Mesendoderm (in vitro differentiated cells): ENCODE results near the gene HBM.
"Not testable (repeated sequence)": the region's sequence is repeated elsewhere in the genome, so short reads cannot be mapped to it uniquely, and the experiment has no call there.

Experiments
- DNase-seq: peaks from one replicate; pipeline ENCODE4 v3.0.0; 2013
- H2AK5ac ChIP-seq: 2 replicates; pipeline ENCODE4 v1.6.1; 2013; ENCODE audit warnings: low read length, inconsistent platforms
- H2BK120ac ChIP-seq: 2 replicates; pipeline ENCODE4 v1.6.1; 2013; ENCODE audit warnings: low read depth, mild to moderate bottlenecking, low read length, moderate library complexity, mixed read lengths
- H2BK15ac ChIP-seq: replicated peaks from 2 replicates; pipeline ENCODE4 v1.6.1; 2013; ENCODE audit warnings: low read depth, mild to moderate bottlenecking, moderate library complexity
- H2BK5ac ChIP-seq: 2 replicates; pipeline ENCODE4 v1.6.1; 2013; ENCODE audit warnings: low read length, inconsistent platforms
- H3K18ac ChIP-seq: 2 replicates; pipeline ENCODE4 v1.6.1; 2013; ENCODE audit warnings: mild to moderate bottlenecking, low read length, mixed read lengths
- H3K23ac ChIP-seq: one replicate; pipeline ENCODE4 v1.6.1; 2013; ENCODE audit warnings: low read length
- H3K27ac ChIP-seq: 2 replicates; pipeline ENCODE4 v1.5.1; 2013; ENCODE audit warnings: low read depth, mild to moderate bottlenecking, inconsistent platforms, low read length, moderate library complexity
- H3K27me3 ChIP-seq: 2 replicates; pipeline ENCODE4 v1.6.1; 2013; ENCODE audit warnings: low read length, control low read depth, mild to moderate bottlenecking, inconsistent platforms; ENCODE audit not compliant: insufficient read depth, poor library complexity
- H3K36me3 ChIP-seq: 2 replicates; pipeline ENCODE4 v1.6.1; 2013; ENCODE audit warnings: low read length, inconsistent platforms; ENCODE audit not compliant: control insufficient read depth, insufficient read depth
- H3K4ac ChIP-seq: one replicate; pipeline ENCODE4 v1.6.1; 2013; ENCODE audit warnings: low read depth, mild to moderate bottlenecking, low read length, moderate library complexity
- H3K4me1 ChIP-seq: 2 replicates; pipeline ENCODE4 v1.6.1; 2013; ENCODE audit warnings: low read depth, low read length, inconsistent platforms; ENCODE audit not compliant: control insufficient read depth
- H3K4me2 ChIP-seq: 2 replicates; pipeline ENCODE4 v1.6.1; 2013; ENCODE audit warnings: low read length
- H3K4me3 ChIP-seq: 2 replicates; pipeline ENCODE4 v1.5.1; 2013; ENCODE audit warnings: mild to moderate bottlenecking, low read length
- H3K56ac ChIP-seq: one replicate; pipeline ENCODE4 v1.6.1; 2013; ENCODE audit warnings: low read length
- H3K79me1 ChIP-seq: 2 replicates; pipeline ENCODE4 v1.6.1; 2013; ENCODE audit warnings: low read length, inconsistent platforms
- H3K79me2 ChIP-seq: 2 replicates; pipeline ENCODE4 v1.6.1; 2013; ENCODE audit warnings: mild to moderate bottlenecking, low read length; ENCODE audit not compliant: control insufficient read depth, insufficient read depth
- H3K9ac ChIP-seq: 2 replicates; pipeline ENCODE4 v1.6.1; 2013; ENCODE audit warnings: low read length, inconsistent platforms
- H4K5ac ChIP-seq: one replicate; pipeline ENCODE4 v1.6.1; 2013; ENCODE audit warnings: low read length
- H4K8ac ChIP-seq: one replicate; pipeline ENCODE4 v1.6.1; 2013; ENCODE audit warnings: low read depth, mild to moderate bottlenecking, control low read depth, low read length, moderate library complexity
- WGBS: extraction: QIAGEN DNeasy Blood & Tissue Kit; methylation state at CpG from one replicate; pipeline ENCODE4 v1.1.7; 2013; ENCODE audit warnings: low lambda C conversion rate, missing lambda C conversion rate; ENCODE audit not compliant: insufficient coverage; ENCODE audit errors: extremely low coverage; 5-methylcytosine and 5-hydroxymethylcytosine counted together

HBM gene

GRCh38 chr16:155031-155398, 10.8 kb upstream of the HBM start:
- Histone ChIP-seq H3K9ac (no peak overlapping the region), H3K56ac (no peak overlapping the region), H2BK15ac (no peak overlapping the region), H4K8ac (no peak overlapping the region), H3K4me3 (no peak overlapping the region), H3K18ac (no peak overlapping the region), H2BK120ac (no peak overlapping the region), H2AK5ac (no peak overlapping the region), H3K4ac (no peak overlapping the region), H3K79me1 (no peaks in the 10 kb centered on the region), H4K5ac (no peak overlapping the region), H3K4me1 (no peaks in the 10 kb centered on the region), H3K4me2 (no peak overlapping the region), H2BK5ac (no peak overlapping the region), H3K27me3 (peaks cover 7% of the 10 kb centered on the region), H3K23ac (no peak overlapping the region), H3K27ac (no peak overlapping the region), H3K79me2 (no peaks in the 10 kb centered on the region), H3K36me3 (no peaks in the 10 kb centered on the region)
- no peak for DNase-seq
- no CpG with 5 or more reads among the region's 7 CpGs for WGBS

GRCh38 chr16:159136-159849, 6.5 kb upstream of the HBM start:
- H3K23ac ChIP-seq = no peak overlapping the region
- DNase-seq = no peak
- H3K4me3 ChIP-seq = no peak overlapping the region

DNA sequence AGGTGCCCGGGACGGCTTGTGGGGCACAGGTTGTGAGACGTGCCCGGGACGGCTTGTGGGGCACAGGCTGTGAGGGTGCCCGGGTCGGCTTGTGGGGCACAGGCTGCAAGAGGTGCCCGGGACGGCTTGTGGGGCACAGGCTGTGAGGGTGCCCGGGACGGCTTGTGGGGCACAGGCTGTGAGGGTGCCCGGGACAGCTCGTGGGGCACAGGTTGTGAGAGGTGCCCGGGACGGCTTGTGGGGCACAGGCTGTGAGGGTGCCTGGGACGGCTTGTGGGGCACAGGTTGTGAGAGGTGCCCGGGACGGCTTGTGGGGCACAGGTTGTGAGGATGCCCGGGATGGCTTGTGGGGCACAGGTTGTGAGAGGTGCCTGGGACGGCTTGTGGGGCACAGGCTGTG, 5.5 kb upstream of the HBM start:
- H2BK5ac ChIP-seq, H3K4me3 ChIP-seq, H2BK15ac ChIP-seq, H3K4me2 ChIP-seq, H4K5ac ChIP-seq, H3K9ac ChIP-seq, H3K36me3 ChIP-seq, H4K8ac ChIP-seq, H3K4ac ChIP-seq, DNase-seq, H3K79me1 ChIP-seq, H2AK5ac ChIP-seq, H3K23ac ChIP-seq, H3K27me3 ChIP-seq, H3K4me1 ChIP-seq, H2BK120ac ChIP-seq, H3K18ac ChIP-seq, H3K79me2 ChIP-seq, H3K56ac ChIP-seq, H3K27ac ChIP-seq: not testable (repeated sequence)
- no CpG with 5 or more reads among the region's 20 CpGs for WGBS

More at GRCh38 chr16:159136-159849, 6.5 kb upstream of the HBM start:
- Histone ChIP-seq H4K5ac (no peak overlapping the region), H3K27ac (no peak overlapping the region), H3K79me2 (no peaks in the 10 kb centered on the region), H2BK15ac (no peak overlapping the region), H3K4me2 (no peak overlapping the region), H3K79me1 (no peaks in the 10 kb centered on the region), H2BK120ac (no peak overlapping the region), H3K27me3 (peaks cover 7% of the 10 kb centered on the region), H2BK5ac (no peak overlapping the region), H3K56ac (no peak overlapping the region), H3K36me3 (no peaks in the 10 kb centered on the region), H3K9ac (no peak overlapping the region), H3K4me1 (no peaks in the 10 kb centered on the region), H4K8ac (no peak overlapping the region), H3K4ac (no peak overlapping the region), H2AK5ac (no peak overlapping the region), H3K18ac (no peak overlapping the region)
- WGBS = no CpG with 5 or more reads among the region's 6 CpGs

DNA sequence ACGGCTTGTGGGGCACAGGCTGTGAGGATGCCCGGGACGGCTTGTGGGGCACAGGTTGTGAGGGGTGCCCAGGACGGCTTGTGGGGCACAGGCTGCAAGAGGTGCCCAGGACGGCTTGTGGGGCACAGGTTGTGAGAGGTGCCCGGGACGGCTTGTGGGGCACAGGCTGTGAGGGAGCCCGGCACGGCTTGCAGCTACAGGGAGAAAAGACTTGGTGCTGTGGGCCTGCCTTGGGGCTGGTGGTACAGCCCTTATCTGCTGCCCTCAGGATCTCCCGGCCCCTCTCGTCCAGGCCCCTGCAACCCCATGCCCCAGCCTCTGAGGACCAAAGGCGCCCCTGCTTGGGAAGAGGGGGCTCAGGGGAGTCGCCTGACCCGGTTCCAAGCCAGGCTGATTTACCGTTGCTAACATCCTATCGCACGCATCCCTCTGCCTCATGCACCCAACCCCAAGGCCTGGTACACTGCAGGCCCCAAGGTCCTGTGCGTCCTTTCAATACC, 5.0 kb upstream of the HBM start:
- no peaks in the 10 kb centered on the region for H3K79me2 ChIP-seq
- no peak overlapping the region for H2BK15ac ChIP-seq
- no peaks in the 10 kb centered on the region for H3K79me1 ChIP-seq
- WGBS = no CpG with 5 or more reads among the region's 18 CpGs
- H4K8ac ChIP-seq = no peak overlapping the region
- no peaks in the 10 kb centered on the region for H3K4me1 ChIP-seq
- H3K18ac ChIP-seq = no peak overlapping the region
- H3K4me3 ChIP-seq = no peak overlapping the region
- no peaks in the 10 kb centered on the region for H3K36me3 ChIP-seq
- H2BK120ac ChIP-seq = no peak overlapping the region
- no peak overlapping the region for H3K23ac ChIP-seq
- H3K56ac ChIP-seq = no peak overlapping the region
- H3K4ac ChIP-seq = no peak overlapping the region
- peaks cover 6% of the 10 kb centered on the region for H3K27me3 ChIP-seq
- no peak overlapping the region for H2AK5ac ChIP-seq
- H2BK5ac ChIP-seq = no peak overlapping the region
- H3K9ac ChIP-seq = no peak overlapping the region
- H3K27ac ChIP-seq = no peak overlapping the region
- H3K4me2 ChIP-seq = no peak overlapping the region
- no peak overlapping the region for H4K5ac ChIP-seq
- DNase-seq = no peak

DNA sequence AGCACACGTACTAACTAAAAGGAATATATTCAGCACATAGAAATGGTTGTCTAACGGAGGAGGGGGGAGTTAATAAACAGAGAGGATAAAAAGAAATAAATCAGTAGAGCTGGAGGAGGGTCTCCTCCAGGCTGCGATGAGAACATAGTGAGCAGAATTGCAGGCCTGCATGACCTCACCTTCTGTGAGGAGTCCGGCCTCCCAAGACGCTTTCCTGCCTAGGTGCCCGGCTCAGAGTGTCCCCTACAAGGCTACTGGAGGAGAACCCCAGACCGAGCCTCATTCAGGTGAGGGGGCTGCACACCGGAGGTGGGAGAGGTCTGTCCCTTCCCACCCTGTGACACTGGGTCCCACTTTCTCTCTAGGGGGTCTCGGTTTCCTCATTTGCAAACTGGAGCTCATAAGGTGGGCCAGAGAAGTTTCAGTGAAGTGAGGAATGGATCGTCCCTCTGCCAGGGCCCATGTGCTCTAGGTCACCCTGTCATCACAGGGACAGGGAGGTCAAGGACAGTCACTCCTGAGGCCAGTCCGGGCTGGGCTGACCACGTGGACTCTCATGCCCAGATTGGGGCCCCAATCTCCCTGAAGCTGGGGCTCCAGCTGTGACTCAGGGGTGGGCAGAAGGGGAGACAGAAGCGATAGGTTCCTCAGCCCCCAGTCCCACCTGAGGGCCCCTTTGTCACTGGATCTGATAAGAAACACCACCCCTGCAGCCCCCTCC, 3.3 kb upstream of the HBM start:
- Histone ChIP-seq H2BK15ac (no peak overlapping the region), H3K18ac (no peak overlapping the region), H3K9ac (no peak overlapping the region), H3K4ac (no peak overlapping the region), H2BK5ac (no peak overlapping the region), H2BK120ac (no peak overlapping the region), H2AK5ac (no peak overlapping the region), H3K23ac (no peak overlapping the region), H3K36me3 (no peaks in the 10 kb centered on the region), H3K79me2 (no peaks in the 10 kb centered on the region), H3K79me1 (no peaks in the 10 kb centered on the region), H3K27me3 (peaks cover 23% of the 10 kb centered on the region), H3K27ac (no peak overlapping the region), H4K5ac (no peak overlapping the region), H3K4me2 (no peak overlapping the region), H3K4me1 (no peaks in the 10 kb centered on the region), H4K8ac (no peak overlapping the region), H3K4me3 (no peak overlapping the region), H3K56ac (no peak overlapping the region)
- 100% methylated on average over 1 of the region's 13 CpGs for WGBS
- DNase-seq = no peak
